ENCODE results near the gene MEIS2. TPM values are rescaled to one million over a fixed set of nuclear protein-coding genes. Genes with fewer than 3 reads are reported as not detected.

The MEIS2 gene
- total RNA-seq, 1 donor from 2014 or later, result 13.0 TPM

DNA sequence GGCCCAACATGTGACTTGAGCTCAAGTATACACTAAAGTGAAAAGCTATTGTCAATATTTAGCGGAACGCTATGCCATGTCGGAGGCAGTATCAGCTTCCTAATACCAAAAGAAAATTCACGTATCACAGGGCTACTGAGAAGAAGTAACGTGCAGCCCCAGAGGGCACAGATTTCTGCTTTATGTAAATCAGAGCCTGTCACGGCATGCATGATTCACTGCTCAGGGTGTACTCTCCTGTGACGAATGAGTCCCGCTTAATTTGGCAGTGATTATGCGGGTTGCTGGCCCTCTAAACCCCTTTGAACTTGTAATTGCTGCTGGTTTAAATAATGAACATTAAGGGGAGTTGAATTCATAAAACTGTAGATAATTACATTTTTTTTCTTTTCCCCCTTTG lies 85.3 kb downstream of the MEIS2 start:
- H3K27me3 Mint-ChIP-seq (ENCODE audit: unreplicated experiment), result peaks cover 1% of the 10 kb centered on the region
- no peaks in the 10 kb centered on the region for H3K4me1 Mint-ChIP-seq (ENCODE audit: unreplicated experiment)
- no peak overlapping the region for H3K4me3 Mint-ChIP-seq (ENCODE audit: unreplicated experiment)
- no peaks in the 10 kb centered on the region for H3K9me3 Mint-ChIP-seq (ENCODE audit: unreplicated experiment)
- no peaks in the 10 kb centered on the region for H3K36me3 Mint-ChIP-seq (ENCODE audit: low read depth, unreplicated experiment)
- TF ChIP-seq, protein P1, sequence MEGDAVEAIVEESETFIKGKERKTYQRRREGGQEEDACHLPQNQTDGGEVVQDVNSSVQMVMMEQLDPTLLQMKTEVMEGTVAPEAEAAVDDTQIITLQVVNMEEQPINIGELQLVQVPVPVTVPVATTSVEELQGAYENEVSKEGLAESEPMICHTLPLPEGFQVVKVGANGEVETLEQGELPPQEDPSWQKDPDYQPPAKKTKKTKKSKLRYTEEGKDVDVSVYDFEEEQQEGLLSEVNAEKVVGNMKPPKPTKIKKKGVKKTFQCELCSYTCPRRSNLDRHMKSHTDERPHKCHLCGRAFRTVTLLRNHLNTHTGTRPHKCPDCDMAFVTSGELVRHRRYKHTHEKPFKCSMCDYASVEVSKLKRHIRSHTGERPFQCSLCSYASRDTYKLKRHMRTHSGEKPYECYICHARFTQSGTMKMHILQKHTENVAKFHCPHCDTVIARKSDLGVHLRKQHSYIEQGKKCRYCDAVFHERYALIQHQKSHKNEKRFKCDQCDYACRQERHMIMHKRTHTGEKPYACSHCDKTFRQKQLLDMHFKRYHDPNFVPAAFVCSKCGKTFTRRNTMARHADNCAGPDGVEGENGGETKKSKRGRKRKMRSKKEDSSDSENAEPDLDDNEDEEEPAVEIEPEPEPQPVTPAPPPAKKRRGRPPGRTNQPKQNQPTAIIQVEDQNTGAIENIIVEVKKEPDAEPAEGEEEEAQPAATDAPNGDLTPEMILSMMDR (IDR thresholded peaks at IDR 0.05; ENCODE audit: unreplicated experiment), result no peak
- H3K27ac Mint-ChIP-seq (ENCODE audit: unreplicated experiment), result no peak overlapping the region
- DNase-seq (ENCODE audit: low spot score), result no peak

GRCh38 chr15:37014566-37014965 lies 85.8 kb downstream of the MEIS2 start:
- Mint-ChIP-seq H3K4me1 (ENCODE audit: unreplicated experiment) (no peaks in the 10 kb centered on the region), H3K27ac (ENCODE audit: unreplicated experiment) (no peak overlapping the region)

DNA sequence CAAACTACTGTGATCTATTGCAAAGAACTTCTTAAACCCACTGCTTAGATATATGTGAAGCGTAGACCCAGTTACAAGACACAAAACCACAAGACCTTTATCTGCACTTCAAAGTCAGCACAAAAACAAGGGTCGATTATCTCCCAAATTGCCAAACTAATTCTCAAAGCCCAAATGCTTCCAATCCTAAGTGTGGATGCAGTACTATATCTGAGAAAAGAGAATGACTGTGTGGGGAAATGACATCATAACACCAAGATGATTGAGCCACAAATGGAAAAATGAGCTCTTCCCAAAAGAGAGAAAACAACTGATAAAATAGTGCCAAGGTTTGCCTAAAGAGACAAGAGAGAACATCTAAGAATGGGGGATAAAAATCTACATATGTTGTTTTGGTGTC lies 86.2 kb downstream of the MEIS2 start:
- no peaks in the 10 kb centered on the region for H3K4me1 Mint-ChIP-seq (ENCODE audit: unreplicated experiment)

More at GRCh38 chr15:37014566-37014965, 85.8 kb downstream of the MEIS2 start:
- Mint-ChIP-seq H3K4me3 (ENCODE audit: unreplicated experiment) (no peak overlapping the region), H3K27me3 (ENCODE audit: unreplicated experiment) (peaks cover 1% of the 10 kb centered on the region), H3K36me3 (ENCODE audit: low read depth, unreplicated experiment) (no peaks in the 10 kb centered on the region), H3K9me3 (ENCODE audit: unreplicated experiment) (no peaks in the 10 kb centered on the region)
- TF ChIP-seq, protein P1 (IDR thresholded peaks at IDR 0.05; ENCODE audit: unreplicated experiment), result no peak
- DNase-seq (ENCODE audit: low spot score), result no peak

DNA sequence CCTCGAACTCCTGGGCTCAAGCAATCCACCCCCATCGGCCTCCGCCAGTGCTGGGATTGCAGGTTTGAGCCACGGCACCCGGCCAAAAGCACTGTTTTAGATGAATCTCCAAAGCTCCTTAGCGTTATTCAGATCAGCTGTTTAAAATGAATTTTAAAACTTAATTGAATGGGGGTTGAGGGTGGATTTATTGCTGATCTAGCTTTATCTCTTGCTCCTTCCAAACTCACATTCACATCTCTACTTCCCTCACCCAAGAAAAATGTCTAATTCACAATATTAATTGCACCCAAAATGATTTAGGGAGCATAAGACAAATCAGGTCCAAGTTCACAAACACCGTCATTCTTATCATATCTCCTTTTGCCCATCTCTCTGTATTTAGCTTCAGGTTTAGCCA lies 89.8 kb downstream of the MEIS2 start:
- H3K36me3 Mint-ChIP-seq (ENCODE audit: low read depth, unreplicated experiment), result no peaks in the 10 kb centered on the region
- TF ChIP-seq, protein P1 (IDR thresholded peaks at IDR 0.05; ENCODE audit: unreplicated experiment), result no peak
- DNase-seq (ENCODE audit: low spot score), result no peak
- no peak overlapping the region for H3K27ac Mint-ChIP-seq (ENCODE audit: unreplicated experiment)
- no peaks in the 10 kb centered on the region for H3K9me3 Mint-ChIP-seq (ENCODE audit: unreplicated experiment)
- no peak overlapping the region for H3K4me3 Mint-ChIP-seq (ENCODE audit: unreplicated experiment)
- H3K27me3 Mint-ChIP-seq (ENCODE audit: unreplicated experiment), result no peaks in the 10 kb centered on the region
- H3K4me1 Mint-ChIP-seq (ENCODE audit: unreplicated experiment), result no peaks in the 10 kb centered on the region

More for the DNA sequence above, 86.2 kb downstream of the MEIS2 start:
- no peak overlapping the region for H3K27ac Mint-ChIP-seq (ENCODE audit: unreplicated experiment)
- no peak for DNase-seq (ENCODE audit: low spot score)
- H3K36me3 Mint-ChIP-seq (ENCODE audit: low read depth, unreplicated experiment), result no peaks in the 10 kb centered on the region
- peaks cover 1% of the 10 kb centered on the region for H3K27me3 Mint-ChIP-seq (ENCODE audit: unreplicated experiment)
- TF ChIP-seq, protein P1 (IDR thresholded peaks at IDR 0.05; ENCODE audit: unreplicated experiment), result no peak
- H3K4me3 Mint-ChIP-seq (ENCODE audit: unreplicated experiment), result no peak overlapping the region
- H3K9me3 Mint-ChIP-seq (ENCODE audit: unreplicated experiment), result no peaks in the 10 kb centered on the region

- DNase-seq (ENCODE audit: low spot score), result no peak
- Mint-ChIP-seq H3K4me3 (ENCODE audit: unreplicated experiment) (no peak overlapping the region), H3K36me3 (ENCODE audit: low read depth, unreplicated experiment) (no peaks in the 10 kb centered on the region), H3K4me1 (ENCODE audit: unreplicated experiment) (no peaks in the 10 kb centered on the region), H3K9me3 (ENCODE audit: unreplicated experiment) (no peaks in the 10 kb centered on the region), H3K27me3 (ENCODE audit: unreplicated experiment) (no peaks in the 10 kb centered on the region), H3K27ac (ENCODE audit: unreplicated experiment) (no peak overlapping the region)
- TF ChIP-seq, protein P1 (IDR thresholded peaks at IDR 0.05; ENCODE audit: unreplicated experiment), result no peak
These were observed 91.1 kb downstream of the MEIS2 start for GRCh38 chr15:37009288-37009687.
